ENCODE data around the gene KCNMB2.

KCNMB2 gene

DNA sequence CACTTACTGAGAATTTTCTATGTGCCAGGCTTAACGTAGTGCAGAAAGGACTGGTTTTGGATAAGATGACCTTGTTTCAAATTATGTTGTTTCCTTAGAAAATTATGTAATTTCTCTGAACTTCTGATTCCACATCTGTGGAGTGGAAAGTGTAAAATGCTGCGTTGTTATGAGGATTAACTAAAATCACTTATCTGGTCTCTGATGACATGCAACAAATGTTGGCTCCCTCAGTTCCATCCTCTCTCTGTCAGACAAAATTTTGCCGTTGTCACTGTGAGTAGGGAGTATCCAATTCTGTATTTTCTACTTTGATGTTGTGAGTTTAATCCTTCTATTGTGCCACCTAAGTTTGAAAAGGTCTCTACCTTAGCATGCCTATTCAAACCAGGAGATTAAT lies 175.5 kb downstream of the KCNMB2 start:
- TF ChIP-seq, protein P1, sequence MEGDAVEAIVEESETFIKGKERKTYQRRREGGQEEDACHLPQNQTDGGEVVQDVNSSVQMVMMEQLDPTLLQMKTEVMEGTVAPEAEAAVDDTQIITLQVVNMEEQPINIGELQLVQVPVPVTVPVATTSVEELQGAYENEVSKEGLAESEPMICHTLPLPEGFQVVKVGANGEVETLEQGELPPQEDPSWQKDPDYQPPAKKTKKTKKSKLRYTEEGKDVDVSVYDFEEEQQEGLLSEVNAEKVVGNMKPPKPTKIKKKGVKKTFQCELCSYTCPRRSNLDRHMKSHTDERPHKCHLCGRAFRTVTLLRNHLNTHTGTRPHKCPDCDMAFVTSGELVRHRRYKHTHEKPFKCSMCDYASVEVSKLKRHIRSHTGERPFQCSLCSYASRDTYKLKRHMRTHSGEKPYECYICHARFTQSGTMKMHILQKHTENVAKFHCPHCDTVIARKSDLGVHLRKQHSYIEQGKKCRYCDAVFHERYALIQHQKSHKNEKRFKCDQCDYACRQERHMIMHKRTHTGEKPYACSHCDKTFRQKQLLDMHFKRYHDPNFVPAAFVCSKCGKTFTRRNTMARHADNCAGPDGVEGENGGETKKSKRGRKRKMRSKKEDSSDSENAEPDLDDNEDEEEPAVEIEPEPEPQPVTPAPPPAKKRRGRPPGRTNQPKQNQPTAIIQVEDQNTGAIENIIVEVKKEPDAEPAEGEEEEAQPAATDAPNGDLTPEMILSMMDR (IDR thresholded peaks at IDR 0.05; ENCODE audit: insufficient read depth, low read length, missing control alignments), result no peak
- no peak overlapping the region for H3K4me3 ChIP-seq (ENCODE audit: low read depth, low read length)
- POLR2A ChIA-PET, result no interaction called here
- DNase-seq (ENCODE audit: low read depth, low spot score), result no peak
- CTCF ChIA-PET, result no interaction called here

DNA sequence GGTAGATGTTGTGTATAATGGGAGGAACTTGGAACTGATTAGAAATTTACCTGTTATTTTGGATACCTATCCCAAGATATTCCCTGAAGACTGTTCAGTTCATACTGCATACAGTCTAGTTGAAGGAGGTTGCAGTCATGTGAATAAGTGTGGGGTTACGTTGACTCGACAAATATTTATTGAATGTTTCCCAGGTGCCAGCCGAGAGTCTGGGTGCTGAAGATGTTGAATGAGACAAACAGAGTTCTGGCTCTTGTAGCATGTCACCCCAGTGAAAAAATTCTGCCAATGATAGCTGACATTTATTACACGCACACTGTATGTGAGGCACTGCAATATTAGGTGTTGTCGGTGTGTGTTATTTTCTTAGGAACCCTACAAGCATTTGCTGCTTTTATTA lies 176.0 kb downstream of the KCNMB2 start:
- ChIA-PET CTCF (no interaction called here), POLR2A (no interaction called here)
- TF ChIP-seq, protein P1 (IDR thresholded peaks at IDR 0.05; ENCODE audit: insufficient read depth, low read length, missing control alignments), result no peak
- DNase-seq (ENCODE audit: low read depth, low spot score), result no peak
- no peak overlapping the region for H3K4me3 ChIP-seq (ENCODE audit: low read depth, low read length)

DNA sequence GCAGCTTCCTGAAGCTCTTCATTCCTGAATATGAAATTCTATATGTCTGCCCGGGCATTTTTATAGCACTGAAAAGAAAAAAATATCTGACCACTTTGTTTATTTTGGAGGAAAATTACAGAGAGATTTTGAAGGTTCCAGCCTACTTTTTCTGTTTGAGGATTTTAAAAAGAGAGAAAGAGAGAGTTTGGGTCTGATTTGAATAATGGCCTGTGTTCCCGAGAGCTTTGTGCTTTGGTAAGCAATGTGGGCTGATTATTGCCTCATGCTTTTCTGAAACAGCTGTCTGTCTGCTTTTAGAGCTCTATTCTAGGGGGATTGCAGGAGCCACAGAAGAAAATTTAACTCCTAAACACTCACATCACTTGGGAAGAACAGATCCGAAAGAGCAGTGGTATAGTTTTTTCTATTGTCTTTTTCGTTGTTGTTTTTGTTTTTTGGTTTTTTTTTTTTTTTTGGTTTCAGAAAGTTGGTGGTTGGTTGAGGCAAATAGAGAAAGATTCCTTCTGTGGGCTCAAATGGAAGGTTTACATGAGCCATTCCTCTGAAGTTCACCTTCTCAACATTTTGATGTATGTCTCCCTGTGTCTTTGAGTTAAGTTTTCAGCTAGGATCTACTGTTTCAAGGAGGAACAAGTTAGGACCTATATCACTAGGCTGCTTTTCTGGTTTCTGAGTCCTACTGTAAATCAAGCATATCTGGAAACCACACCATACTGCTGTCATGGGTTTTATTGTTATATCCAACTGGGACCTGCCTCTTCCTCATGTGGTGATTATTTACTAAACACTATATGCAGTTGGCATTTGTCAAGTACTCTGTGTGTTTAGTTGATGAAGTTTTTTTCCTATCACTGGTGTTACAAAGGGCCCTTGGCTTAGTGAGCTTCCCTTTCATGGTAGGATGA lies 178.9 kb downstream of the KCNMB2 start:
- TF ChIP-seq, protein P1 (IDR thresholded peaks at IDR 0.05; ENCODE audit: insufficient read depth, low read length, missing control alignments), result no peak
- CTCF ChIA-PET, result no interaction called here
- POLR2A ChIA-PET, result interaction anchor here (0.7 kb wide), 1 partner anchor 91 kb away, joined by 3 read pairs; no protein-coding TSS in a partner anchor
- DNase-seq (ENCODE audit: low read depth, low spot score), result no peak
- H3K4me3 ChIP-seq (ENCODE audit: low read depth, low read length), result no peak overlapping the region

DNA sequence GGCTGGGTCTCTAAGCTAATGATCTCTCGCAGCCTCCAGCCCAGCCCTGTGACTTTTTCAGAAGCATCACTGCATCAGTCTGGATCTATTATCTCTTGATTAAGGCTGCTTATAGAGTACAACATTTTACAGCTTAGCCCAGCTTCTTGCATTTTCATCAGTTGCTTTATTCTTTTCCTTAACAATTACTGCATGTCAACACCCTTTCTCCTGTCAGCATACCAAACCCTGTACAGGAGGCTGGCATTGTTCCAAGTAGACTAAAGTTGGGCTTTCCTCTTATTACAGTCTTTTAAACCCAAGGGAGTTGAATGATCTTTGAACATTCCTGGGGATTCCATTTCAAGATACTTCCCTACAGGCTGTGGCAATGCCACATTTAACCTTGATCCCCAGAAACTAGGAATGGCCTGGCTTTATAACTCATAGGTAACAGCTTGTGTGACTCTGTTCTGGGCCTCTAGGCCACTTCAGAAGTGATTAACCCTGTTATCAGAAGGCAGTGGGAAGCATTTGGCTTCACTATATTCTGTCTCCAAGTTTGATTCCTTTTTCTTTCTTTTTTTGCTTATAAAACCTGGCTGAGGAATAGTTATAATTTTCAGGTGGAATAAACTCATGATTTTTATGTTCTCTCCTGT lies 182.9 kb downstream of the KCNMB2 start:
- ChIA-PET CTCF (no interaction called here), POLR2A (interaction anchor here (0.6 kb wide), 1 partner anchor 205 kb away, joined by 3 read pairs; no protein-coding TSS in a partner anchor)
- TF ChIP-seq, protein P1 (IDR thresholded peaks at IDR 0.05; ENCODE audit: insufficient read depth, low read length, missing control alignments), result no peak
- H3K4me3 ChIP-seq (ENCODE audit: low read depth, low read length), result no peak overlapping the region
- no peak for DNase-seq (ENCODE audit: low read depth, low spot score)

DNA sequence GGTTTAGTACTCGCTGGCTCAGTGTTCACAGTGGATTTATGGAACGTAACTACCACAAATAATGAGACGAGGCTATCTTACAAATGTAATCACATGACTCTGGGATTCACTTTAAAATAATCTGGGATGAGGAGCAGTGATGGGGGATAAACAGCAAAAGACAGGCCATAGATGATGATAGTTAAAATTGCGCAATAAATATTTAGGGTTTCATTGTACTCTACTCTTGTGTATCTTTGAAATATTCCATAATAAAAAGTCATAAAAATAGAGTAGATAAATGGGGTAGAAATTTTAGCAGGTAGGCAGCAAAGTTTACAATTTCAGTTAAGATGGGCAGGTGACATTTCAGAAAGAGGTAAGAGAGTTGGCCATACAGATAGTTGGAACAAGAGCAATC lies 196.6 kb downstream of the KCNMB2 start:
- no peak for DNase-seq (ENCODE audit: low read depth, low spot score)
- TF ChIP-seq, protein P1 (IDR thresholded peaks at IDR 0.05; ENCODE audit: insufficient read depth, low read length, missing control alignments), result no peak
- H3K4me3 ChIP-seq (ENCODE audit: low read depth, low read length), result no peak overlapping the region
- ChIA-PET POLR2A (no interaction called here), CTCF (no interaction called here)

DNA sequence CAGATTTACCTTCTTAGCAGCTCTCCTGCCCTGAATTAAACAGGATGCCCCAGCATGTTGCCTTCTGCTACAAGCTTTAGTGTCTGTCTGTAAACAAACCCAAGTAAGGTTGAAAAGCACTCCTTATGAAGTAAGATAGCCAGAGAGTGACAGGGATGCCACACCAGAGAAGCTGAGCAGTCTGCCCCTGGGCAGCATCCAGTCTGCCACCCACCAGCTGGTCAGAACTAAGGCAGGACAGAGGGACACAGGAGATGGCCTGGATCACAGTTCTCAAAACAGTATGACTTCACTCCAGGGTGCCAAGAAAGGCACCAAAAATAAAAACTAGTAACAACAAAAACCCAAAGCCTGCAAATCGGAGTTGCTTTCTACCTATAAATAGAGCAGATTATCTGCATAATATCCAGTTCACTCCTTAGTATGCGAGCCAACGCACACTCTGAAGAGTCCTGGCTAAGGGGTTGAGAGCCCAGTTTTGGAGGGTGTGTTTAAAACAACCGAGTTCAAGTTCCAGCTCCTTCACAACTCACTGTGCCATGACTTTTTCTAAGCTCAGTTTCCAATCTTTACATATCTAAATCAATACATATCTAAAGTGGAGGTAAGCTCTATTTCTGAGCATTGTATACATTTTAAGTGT lies 198.9 kb downstream of the KCNMB2 start:
- TF ChIP-seq, protein P1 (IDR thresholded peaks at IDR 0.05; ENCODE audit: insufficient read depth, low read length, missing control alignments), result no peak
- DNase-seq (ENCODE audit: low read depth, low spot score), result no peak
- ChIA-PET POLR2A (no interaction called here), CTCF (no interaction called here)
- no peak overlapping the region for H3K4me3 ChIP-seq (ENCODE audit: low read depth, low read length)

Data from AG04449 (cell line).